ENCODE data around the gene AP3B2.
"Not testable (repeated sequence)": the region's sequence is repeated elsewhere in the genome, so short reads cannot be mapped to it uniquely, and the experiment has no call there.

The AP3B2 gene

DNA sequence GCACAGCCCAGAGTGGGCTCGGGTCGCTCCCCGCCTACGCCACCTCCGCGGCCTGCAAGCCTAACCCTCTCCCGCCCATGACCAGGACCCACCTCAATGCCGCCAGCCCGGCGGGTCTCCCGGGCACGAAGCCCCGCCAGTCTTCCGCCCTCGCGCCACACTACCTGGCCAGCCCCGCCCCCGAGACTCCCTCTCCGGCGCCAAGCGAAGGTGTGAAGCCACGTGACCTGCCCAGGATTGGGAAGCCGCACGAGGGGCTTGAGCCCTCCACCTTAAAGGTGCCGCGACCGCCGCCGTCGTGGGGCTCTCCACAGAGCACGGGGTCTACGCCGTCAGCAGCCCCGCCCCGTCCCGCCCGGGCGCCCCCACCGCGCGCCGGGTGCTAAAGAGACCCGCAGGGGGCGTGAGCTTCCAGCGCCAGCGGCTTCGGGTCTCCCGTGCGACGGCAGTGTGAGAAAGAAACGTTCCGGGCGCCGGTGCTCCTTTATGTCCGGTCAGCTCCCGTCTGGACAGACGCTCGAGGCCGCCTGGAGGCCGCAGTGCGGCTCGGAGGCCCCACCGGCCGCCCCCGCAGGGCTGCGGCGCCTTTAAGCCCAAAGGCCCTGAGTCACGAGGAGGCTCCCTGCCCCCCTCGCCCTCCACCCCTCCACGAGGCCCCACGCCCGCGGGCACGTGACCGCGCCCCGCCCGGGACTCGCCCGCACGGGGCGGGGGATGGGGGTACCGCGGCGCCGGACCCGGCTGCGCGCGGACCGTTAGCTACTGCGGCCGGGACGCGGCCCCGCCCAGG is 62.4 kb downstream of the AP3B2 start, which contains the start of gene CPEB1:
TSS of gene CPEB1 (minus strand) at position 319 of the 790 bp plus-strand sequence. CDS start 18,904 bp downstream, outside the sequence.
- DNase-seq = peak; percentile 49 to 67

DNA sequence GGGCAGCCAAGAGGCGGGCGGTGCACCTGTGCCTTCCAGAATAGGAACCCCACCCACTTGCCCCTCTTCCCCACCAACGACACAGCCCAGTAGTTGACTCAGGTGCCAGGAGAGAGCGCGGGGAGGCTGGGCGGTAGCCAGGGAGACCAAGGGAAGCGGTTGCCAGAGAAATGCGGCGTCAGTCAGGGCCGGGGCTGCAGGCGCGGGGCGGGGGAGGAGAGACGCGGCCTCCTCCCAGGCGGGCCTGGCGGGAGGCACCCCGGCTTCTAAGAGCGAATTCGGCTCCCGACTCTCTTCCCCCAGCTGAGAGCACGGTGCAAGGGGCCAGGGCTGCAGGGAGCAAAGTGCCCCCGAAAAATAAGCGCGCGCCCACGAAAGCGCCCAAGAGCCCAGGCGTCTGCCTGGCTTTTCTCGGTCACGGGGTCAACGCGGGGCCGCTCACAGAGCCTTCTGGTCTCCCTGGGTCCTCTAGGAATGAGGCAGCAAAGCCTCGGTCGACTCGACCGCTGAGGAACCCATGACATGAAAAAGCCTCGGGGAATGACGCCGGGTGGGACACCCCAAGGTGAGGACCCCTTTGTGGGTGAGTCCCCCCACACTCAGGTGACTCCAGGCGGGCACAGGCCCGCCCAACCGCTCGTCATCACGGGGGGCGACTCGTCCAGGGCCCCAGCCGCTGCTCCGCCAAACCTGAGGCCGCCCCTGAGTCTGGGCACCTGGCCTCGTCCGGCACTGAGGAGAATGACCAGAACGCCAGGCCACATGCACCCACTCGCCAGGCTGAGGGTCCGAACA is 63.2 kb downstream of the AP3B2 start:
- no peak for DNase-seq

DNA sequence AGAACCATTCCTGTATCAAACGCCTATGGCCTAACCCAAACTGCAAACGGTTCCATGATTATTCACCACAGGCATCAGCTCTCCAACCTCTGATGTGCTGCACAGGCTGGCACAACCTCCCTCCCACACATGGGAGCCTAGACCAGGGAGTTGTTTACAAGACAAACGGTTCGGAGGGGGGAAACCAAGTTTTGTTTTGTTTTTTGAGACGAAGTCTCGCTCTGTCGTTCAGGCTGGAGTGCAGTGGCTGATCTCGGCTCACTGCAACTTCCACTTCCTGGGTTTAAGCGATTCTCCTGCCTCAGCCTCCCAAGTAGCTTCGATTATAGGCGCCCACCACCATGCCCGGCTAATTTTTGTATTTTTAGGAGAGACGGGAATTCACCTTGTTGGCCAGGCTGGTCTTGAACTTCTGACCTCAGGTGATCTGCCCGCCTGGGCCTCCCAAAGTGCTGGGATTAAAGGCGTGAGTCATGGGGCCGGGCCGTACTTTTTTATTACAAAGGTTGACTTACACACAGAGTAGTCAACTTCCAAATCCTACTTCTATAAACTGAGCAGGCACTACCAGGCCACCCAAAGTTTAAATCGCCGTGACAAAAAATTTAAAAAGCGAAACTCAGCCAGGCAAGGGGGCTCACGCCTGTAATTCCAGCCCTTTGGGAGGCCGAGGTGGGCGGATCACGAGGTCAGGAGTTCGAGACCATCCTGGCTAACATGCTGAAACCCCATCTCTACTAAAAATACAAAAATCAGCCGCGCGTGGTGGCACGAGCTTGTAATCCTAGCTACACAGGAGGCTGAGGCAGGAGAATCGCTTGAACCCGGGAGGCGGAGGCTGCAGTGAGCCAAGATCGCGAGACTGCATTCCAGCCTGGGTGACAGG is 64.5 kb downstream of the AP3B2 start:
- DNase-seq = not testable (repeated sequence)

DNA sequence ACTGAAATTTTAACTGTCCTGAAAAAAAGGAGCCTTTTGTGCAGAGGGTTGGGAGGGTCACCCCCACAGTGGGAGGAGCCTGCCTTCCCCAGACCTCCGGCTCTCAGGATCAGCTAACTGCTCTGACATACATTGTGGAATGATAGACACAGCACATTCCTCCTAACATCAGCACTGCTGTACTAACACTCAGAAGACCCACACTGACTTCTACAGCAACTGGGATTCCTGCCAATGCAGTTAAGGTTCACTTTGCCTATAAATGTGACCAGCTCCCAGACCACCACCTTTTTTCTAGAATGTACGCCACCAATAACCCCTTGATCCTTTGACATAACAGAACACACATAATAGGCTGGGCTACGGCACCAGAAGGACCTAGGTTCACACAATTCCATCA is 65.7 kb downstream of the AP3B2 start:
- DNase-seq = no peak

DNA sequence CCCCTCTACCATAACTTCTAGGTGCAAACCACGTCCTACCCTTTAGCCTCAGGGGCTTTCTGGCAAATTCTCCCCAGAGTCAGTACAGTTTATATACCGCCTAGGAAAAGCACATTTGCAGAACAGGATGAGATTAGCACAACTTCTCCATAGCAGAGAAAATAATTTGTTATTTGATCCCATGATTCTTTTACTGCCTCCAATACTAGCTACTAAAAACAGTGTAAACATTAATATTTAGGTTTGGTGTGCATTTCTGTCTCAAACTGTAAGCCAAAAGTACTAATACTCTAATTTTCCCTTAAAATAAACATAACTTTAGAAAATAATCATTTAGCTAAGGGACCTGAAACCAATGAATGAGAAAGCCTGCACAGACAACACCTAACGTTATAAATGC is 67.0 kb downstream of the AP3B2 start:
- no peak for DNase-seq

DNA sequence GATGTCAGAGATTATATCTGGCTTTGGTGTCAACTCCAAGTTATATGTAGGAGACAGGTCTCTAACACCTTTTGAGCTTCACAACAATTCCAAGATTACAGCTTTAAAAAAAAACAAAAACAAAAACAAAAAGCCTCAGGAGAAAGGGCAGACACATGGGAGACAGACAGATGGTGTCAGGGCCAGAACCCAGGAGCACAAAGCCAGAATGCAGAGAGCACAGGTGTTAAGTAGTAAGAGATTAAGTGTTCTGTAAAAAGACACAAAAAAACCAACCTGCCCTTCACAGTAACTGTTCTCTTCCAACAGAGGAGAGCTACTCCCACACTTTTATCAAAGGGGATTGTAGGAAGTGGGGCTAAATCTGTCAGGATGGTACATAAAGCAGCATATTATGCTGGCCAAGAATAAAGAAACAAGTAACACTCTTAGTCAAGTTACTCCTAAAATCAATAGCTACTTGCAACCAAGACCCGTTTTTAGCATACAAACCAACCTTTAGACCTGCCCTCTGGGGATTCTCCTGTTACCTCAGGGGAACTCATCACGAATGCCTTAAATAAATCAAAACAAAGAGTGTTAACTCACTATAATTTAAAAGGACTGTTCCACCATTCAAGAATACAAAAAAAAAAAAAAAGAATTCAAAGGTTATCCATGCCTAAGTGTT is 68.4 kb downstream of the AP3B2 start:
- DNase-seq = no peak

DNA sequence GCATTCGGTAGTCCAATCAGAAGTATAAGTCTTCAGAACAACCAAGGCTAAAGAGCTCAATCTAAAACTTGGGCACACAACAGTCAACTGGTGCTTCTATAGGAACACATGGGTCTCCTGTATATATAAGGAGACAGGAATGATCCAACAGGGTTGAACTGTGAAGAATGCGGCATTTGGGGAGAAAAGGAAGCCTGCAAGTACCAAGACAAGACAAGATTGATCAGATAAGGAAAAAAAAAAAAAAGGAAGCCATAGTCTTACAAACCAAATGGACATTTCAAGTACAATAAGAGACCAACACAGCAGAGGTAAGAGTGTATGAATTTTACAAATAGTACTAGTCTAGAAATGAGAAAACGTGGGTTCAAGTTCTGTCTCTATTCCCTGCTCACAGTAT is 69.0 kb downstream of the AP3B2 start:
- DNase-seq = no peak

DNA sequence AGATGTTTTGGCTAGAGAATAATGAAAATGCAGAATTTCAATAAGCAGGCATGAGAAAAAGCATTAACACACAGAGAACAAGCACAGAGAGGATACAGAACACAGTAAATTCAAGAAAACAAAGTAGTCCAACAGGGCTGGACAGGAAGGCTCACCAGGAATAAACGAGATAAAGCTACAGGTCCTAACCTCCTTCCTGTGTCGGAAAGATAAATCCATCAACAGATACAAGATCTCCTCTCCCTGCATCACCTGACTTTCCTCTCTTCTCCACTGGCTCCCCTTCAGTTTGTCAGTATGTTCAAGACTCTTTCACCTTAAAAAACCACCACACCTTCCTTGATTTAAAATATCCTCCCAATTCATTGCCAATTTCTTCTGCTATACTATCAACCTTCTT is 73.9 kb downstream of the AP3B2 start:
- DNase-seq = no peak

DNA sequence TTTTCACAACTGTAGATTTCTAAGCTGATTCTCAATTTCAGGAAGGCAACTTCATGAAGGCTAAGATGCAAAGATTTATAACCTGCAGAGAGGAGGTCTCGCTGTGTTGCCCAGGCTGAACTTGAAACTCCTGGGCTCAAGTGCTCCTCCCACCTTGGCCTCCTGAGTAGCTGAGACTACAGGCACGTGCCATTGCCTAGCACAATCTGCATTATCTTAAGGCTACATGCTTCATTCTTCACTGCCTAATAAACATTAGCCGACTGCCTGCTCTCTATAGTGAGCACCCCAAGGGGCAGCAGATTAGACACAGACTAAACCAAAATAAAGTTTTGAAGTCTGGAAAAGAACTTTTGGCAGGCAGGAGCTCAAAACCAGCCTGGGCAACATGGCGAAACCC is 79.6 kb downstream of the AP3B2 start:
- DNase-seq = no peak

DNA sequence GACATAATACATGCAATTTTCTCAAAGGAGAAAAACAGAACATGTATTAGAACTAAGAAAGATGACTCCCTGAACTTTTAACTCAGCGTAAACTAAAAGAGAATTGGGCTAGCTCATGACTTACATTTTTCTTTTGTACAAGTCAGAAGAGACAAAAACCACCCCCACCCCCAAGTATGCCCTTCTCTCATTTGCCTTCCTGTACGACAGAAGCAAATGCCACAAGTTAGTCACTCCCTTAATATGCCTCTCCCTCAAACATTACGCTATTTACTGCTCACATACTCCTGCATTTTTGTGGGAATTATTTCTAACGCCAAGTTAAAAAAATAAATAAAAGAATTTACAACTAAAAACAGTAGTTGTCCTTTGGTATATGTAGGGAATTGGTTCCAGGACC is 84.5 kb downstream of the AP3B2 start:
- no peak for DNase-seq

DNA sequence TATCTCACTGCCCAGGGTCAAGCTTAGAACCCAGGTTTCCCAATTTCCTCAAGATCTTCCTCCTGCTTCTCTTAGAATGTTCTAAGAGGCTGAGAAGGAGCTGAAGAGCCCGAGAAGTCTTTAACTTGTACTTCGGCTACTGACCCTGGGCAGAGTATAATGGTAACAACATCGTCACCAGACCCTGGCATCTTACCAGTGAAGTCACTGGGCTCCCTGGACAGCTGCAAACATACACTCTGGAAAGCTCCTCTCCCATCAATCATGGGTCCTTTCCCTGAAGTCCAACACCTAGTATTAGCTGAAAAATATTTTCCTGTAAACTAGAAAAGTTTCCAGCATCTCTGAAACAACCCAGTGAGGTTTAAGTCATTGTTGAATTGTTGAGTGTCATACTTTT is 85.2 kb downstream of the AP3B2 start:
- no peak for DNase-seq

DNA sequence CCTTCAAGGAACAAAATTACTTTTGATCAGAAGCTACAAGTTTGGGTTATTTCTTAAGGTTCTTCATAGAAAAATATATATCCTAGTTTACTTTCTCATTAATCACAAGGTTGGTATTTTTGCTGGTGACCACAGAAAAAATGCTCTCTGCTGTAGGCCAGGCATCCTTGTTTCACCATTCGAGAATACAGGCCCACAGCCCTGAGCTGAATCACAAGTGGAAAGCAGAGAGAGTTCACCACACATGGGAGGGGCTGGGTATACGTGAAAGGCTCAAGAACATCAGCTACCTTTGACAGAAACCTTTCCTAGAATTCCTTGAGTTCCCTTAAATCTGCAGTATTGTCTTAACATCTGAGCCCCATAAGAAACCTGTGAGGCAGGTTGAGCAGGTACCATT is 85.7 kb downstream of the AP3B2 start:
- no peak for DNase-seq

DNA sequence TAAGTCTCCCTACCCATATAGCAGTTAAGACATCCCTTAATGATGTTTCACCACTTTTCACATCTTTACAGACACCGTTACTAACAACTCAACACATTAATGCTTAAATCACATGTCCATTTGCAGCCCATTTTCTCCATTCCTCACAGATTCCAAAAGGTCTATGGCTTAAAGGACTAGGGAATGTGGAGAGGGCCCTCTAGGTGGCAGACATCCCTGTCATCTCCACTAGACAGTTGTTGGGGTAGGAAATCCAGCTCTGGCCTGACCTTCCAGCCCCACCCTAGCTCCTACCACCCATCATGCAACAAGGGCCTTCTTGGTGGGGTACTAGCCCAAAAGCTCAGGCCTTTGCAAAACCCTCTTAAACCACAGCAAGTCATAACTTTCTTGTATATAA is 87.7 kb downstream of the AP3B2 start:
- DNase-seq = no peak

DNA sequence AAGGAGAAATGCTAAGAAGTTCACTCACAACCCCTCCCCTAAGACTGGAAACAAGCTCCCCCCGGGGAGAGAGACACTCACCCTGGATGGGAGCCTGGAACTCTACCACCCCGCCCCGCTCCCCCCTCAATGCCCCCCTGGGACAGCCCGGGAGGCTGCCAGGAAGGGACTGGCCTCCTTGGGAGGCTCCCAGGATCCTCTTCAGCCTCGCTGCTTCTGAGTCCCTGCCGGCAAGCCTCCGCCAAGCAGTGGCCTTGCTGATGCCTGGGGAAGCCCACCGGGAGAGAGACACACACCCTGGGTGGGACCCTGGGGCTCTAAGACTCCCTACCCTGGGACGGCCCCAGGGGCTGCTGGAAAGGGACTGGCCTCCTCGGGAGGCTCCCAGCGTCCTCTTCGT is 95.9 kb downstream of the AP3B2 start:
- DNase-seq = no peak

DNA sequence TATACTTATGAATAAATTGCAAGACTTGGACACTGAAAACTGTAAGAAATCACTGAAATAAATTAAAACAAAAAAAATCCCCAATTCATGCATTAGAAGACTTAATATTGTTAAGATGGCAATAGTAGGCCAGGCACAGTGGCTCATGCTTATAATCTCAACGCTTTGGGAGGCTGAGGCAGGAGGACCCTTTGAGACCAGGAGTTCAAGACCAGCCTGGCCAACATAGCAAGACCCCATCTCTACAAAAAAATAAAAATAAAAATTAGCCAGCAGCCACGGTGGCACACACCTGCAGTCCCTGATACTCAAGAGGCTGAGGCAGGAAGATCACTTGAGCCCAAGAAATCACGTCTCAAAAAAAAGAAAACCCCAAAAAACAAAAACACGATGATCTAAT is 98.3 kb downstream of the AP3B2 start:
- no peak for DNase-seq
